GM15510 (cell line): ENCODE results near the gene DIAPH2.

ENCODE experiments used
- POLR2A ChIP-seq: IDR thresholded peaks from 3 replicates; pipeline ENCODE4 v1.6.1; 2011; ENCODE audit warnings: borderline replicate concordance; ENCODE audit not compliant: insufficient read length; ENCODE audit errors: extremely low read depth

DIAPH2 gene

DNA sequence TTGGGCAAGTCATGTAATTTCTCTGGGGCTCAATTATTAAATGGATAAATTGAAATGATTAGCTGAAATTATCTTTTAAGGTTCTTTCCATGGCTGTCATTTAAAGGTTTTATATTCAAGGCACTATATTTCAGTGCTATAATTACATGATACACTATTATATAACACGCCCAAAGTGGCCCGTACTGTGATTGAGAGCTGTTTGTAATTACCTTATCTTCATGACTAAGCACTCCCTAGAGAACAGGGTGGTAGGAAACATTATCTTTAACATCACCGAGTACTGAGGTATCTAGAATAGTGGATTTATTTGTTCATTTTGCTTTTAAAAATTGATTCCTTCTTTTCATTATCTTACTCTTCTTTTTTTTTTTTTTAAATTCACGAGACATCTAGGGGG is 79.0 kb downstream of the DIAPH2 start:
- no peak for TF ChIP-seq POLR2A

DNA sequence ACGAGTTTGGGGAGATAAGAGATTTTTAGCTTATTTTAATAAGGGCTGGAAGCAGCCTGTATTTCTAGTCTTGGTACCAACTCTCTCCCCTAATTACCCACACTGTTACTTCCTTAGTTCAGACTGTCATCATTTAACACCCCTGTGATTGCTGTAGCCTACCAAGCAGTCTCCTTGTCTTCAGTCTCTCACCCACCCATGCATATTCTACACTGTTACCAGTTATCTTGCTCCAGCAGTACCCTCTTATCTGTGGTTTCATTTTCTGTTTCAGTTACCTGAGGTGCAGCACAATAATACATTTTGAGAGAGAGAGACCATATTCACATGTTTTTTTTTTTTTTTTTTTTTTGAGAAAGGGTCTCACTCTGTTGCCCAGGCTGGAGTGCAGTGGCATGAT is 80.2 kb downstream of the DIAPH2 start:
- no peak for TF ChIP-seq POLR2A

DNA sequence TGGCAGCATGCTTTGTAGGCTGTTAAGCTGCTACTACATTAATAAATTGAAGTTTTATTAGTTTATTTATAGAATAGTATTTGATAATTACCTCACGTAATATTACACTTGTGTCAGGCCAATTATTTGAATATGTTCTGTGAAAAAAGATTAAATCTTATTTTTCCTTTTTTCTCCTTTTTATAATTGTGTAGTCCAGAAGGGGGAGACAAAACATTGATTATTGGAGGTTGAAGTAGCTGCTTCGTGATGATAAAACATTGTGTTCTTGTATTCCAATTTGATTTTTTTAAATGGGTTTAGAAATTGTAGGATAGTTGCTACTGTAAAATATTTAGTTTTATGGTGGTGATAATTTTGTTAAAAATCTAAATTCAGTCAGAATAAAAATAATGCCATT is 85.7 kb downstream of the DIAPH2 start:
- TF ChIP-seq POLR2A: no peak

DNA sequence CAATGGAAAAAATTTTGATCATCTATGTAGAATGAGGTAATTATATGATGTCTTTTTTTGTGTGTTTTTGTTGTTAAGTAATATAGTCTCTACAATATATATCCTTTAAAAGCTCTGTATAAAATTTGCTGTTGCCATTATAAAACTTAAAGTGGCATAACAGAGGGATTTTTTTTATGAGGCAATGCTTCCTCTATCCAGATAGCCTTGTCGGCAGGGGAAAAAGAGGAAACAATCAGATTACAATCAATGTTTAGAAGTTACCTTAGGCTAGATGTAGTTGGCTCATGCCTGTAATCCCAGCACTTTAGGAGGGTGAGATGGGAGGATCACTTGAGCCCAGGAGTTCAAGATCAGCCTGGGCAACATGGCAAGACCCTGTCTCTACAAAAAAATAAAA is 86.8 kb downstream of the DIAPH2 start:
- TF ChIP-seq POLR2A: no peak

DNA sequence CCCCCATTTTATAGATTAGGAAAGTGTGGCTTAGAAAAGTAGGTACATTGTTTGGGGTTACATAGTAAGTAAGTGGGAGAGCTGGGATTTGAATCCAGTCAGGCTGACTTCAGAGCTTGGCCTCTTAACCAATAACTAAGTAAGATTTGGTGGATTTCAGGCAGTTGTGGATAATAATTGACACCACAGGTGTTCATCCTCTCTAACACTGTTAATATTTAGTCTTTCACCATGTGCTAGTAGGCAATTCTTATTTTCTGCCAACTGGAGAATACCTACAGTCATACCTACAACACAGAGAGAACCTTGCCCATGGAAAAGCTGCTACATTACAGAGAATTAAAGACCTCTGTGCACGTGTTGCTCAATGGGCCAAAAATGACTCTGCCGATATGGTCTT is 89.5 kb downstream of the DIAPH2 start:
- no peak for TF ChIP-seq POLR2A

DNA sequence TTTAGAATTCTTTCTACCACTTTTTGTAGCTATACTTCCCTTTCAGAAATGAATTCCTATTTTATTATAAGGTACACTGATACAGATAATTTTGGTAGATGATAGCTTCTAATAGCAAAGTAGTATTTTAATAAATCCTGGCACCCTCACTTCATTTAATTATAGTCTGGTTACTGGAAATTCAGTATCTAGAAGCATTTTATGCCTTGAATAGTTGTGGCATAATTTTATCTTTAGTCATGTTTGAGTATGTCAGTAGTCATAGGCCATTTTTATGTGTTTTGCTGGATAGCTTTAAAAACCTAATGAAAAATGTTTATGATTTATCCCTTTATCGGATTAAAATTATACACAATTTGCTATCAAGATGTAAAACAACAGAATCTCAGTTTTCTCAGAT is 92.3 kb downstream of the DIAPH2 start:
- TF ChIP-seq POLR2A: no peak

DNA sequence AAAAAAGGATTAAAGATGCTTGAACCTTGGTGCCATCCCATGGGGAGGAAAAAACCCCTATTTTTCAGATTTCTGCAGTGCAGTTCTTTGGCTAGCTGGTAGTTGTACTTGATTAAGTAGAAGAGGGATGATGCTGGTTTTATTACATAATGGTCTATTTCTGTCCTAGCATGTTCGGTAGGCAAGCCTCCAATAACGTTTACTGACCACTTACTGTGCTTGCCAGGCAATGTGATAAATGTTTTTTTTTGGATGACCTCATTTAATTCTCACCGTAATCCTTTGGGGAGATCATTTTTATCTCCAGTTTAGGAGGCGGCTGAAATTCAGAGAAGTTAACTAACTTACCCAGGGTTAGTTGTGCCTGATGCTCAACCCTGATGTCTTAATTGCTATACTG is 106.9 kb downstream of the DIAPH2 start:
- TF ChIP-seq POLR2A: no peak

DNA sequence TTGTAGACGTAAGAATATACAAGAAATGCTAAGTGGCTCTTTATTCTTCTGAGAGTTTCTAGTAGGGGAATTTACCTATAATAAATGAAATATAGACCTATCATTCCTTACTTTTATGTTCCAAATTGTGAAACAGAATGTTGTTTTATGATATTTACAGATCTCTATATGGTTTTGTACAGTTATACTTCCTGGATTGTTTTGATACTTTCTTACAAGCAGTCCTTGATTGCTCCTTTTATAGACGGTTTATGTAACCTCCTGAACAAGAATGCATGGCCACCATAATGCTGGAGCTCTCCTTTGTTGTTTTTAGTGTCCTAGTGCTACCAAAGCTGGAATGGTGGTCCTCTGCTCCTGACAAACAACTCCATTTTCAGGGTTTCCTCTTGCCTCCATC is 107.4 kb downstream of the DIAPH2 start:
- TF ChIP-seq POLR2A: no peak

DNA sequence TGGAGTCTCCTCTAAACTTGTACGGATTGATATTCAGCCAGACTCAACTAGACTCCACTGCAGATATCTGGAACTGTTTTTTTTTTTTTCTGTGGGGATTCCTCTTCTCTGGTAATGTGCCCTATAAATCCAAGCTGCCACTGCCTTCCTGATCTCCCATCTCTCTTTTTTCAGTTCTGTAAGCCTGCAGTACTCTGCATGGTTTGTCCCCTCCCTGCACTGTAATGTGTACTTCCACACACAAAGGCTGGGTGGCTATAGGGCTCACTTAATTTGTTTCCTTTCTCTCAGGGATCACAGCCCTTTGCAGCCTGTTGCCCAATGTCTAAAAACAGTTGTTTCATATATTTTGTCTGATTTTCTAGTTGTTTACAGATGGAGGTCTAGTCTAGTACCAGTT is 114.3 kb downstream of the DIAPH2 start:
- TF ChIP-seq POLR2A: no peak

DNA sequence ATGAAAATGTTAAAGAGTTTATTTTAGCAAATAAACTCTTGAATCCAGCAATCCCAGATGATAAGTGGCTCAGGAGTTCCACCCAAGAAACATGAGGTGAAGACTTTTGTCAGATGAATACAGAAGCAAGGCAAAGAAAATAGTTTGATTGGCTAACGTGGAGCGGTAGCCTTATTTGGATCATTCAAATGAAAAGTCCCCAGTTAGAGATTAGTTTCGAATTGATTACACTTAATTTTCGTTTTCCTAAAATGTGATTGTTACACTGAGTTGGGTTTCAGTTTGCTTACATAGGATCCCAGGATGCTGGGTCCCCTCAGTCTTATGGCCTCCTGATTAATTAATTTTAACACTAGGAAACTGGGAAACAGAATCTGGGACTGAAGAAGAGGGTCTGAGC is 122.7 kb downstream of the DIAPH2 start:
- no peak for TF ChIP-seq POLR2A

DNA sequence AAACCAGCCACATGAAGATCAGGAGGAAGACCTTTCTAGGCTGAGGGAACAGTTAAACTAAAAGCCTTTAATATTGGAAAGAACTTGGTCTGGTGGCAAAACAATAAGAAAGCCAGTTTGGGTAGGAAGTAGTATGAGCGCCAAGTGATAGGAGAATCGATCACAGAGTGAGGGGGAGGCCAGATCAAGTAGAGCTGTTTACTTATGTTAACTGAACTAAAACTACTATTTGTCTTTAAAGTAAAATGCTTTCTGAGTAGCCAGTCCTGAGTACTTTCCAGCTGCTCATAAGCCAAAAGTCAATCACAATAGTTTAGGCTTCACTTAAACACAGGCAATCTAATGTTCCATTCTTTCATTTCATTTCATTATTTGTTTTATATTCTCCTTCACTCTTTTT is 136.3 kb downstream of the DIAPH2 start:
- no peak for TF ChIP-seq POLR2A

DNA sequence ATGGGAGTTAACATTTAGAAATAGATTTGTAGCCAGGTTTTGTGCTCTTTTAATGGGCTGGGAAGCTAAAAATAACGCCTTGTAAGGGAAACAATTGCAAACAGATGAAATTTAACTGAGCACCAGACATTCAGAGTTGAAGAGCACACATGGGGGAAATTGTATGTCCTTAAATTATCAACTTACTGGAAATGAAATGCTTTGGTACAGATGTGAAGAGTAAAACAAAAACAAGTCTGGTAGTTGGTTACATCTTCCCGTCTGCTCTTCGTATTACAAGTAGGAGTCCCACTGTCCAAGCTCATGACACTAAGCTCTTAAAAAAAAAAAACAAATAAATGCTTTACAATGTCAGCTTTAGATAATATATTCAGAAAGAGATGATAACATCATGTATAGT is 139.5 kb downstream of the DIAPH2 start:
- TF ChIP-seq POLR2A: no peak

DNA sequence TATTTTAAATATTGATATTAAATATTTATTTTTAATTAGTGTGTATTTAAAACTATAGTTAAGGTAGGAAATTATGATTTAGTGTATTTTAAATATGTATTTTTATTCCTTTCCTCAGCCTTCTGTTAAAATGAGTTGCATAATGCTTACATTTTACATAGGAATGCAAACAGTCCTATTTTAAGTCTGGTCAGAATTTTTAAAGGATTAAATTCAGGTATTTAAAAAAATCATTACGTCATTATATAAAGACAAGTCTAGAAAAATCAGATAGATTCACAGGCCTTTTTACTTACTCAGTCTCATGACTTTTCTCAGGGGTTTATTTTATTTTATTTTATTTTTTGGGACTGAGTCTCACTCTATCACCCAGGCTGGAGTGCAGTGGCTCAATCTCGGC is 148.7 kb downstream of the DIAPH2 start:
- no peak for TF ChIP-seq POLR2A

DNA sequence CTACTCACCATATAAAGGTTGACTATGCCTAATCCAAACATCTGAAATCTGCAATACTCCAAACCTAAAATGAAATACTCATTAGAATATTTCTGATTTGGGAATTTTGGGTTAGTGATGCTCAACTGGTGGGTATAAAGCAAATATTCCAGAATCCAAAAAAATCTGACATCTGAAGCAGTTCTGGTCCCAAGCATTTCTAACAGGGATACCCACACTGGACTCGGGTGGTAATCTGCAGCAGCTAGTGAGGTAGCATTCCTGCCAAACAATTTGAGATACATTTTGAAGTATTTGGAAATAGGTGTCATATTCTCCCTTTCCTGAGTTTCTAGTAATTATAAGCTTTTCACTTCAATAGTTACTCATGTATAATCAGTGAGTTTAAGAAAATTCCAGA is 149.5 kb downstream of the DIAPH2 start:
- no peak for TF ChIP-seq POLR2A

DNA sequence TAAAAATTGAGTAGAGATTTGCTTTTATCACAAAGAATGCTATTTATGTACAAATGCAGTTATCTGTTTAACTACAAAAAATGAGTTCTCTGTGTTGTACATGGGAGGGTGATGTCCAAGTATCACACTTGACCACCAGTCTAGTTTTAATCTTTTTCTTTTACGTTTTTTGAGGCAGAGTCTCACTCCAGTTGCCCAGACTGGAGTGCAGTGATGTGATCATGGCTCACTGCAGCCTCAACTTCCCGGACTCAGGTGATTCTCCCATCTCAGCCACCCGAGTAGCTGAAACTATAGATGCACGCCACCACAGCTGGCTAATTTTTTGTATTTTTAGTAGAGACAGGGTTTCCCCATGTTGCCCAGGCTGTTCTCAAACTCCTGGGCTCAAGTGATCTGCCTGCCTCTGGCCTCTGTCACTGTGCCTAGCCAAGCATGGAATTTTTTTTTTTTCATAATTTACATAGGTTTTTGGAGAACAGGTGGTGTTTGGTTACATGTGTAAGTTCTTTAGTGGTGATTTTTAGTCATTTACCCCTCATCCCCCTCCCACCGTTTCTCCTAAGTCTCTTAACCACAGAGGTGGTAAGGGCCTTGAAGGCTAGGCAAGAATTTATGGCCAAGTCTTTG is 151.1 kb downstream of the DIAPH2 start:
- no peak for TF ChIP-seq POLR2A

DNA sequence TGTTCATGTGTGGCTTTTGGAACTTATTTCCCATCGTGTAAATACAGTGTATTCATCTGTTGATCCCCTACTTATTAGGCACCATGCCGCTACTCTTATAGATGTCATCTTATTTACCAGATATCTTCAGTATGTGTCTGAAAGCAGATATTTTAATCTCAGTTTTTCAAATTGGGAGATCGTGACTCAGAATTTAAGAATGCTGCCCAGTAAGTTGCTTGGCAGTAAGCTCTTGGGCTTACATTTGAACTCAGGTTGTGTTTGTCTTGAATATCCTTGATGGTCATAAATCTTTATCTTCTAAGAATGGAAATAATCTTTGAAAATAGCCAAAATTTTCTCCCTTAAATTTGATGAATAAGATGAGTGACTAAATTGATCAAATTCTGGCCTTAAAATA is 153.2 kb downstream of the DIAPH2 start:
- no peak for TF ChIP-seq POLR2A

DNA sequence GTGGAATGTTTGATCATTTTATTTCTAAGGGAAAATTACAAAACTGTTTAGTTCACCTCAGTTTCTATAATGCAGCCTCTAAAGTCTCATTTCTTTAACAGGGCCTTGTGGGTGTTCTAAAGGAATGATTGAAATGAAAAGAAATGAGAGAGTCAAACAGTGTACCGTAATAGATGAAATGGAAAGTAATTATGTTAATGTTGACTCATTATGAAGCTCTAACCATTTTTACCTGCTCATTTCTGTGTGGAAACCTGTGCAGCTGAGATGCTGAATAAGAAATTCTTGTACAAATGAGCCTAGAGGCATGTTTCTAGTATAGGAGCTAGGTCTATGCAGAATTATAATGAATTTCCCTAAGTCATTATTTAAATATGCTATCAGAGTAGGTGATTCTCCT is 153.9 kb downstream of the DIAPH2 start:
- TF ChIP-seq POLR2A: no peak
